SIG-M5 (cell line): ENCODE measurements around the gene ABAT.
"Not testable (repeated sequence)": the region's sequence is repeated elsewhere in the genome, so short reads cannot be mapped to it uniquely, and the experiment has no call there.

Experiments used
- DNase-seq: peaks from one replicate; lab custom pipeline; 2025; lab: John Stamatoyannopoulos, UW

The ABAT gene

DNA sequence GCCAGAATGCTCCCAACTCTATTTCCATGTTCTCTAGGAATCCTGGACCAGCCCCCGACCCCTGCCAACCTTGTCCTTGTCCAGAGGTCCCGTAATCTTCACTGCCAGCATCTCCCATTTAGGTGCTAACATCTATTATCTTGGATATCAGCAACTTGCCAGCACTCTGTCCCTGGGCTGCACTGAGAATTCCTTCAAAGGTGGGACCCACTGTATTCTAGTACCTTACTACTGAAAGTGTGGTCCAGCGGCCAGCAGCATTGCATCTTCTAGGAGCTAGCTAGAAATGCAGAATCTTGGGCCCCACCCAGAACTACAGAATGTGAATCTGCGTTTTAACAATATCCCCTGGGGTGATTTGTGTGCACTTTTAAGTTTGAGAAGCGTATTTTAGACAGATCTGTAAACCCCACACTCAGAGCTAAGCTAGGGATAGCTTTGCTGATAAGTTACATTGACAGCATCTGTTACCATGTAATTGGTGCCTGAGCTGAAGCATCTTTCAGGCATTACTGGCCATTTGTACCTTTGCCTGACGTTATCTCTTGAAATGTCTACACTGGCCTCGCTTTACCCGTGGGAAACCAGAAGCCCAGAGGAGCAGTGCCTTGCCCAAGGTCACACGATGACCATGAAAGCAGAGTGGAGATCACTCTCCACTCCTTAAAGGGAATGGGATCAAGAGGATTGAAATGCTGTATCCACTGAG lies 8.3 kb downstream of the ABAT start:
- DNase-seq = no peak

DNA sequence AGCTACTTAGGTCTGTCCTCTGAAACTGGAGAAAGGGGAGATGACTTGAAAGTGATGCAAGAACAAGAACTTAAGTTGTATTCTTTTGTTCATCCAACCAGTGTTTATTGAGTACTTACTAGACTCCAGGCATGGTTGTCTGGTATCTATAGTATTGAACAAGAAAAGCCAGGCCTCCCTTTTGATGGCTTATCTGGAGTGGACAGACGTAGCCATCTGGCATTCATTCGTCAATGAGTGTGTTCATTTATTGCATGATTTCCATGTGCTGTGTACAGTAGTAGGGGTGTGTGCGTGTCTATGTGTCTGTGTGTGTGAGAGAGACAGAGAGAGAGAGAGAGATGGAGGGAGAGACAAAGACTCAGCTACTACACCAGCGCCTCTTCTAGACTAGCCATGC lies 9.2 kb downstream of the ABAT start:
- no peak for DNase-seq

- no peak for DNase-seq
Observed at GRCh38 chr16:8685617-8686016, 11.2 kb downstream of the ABAT start.

DNA sequence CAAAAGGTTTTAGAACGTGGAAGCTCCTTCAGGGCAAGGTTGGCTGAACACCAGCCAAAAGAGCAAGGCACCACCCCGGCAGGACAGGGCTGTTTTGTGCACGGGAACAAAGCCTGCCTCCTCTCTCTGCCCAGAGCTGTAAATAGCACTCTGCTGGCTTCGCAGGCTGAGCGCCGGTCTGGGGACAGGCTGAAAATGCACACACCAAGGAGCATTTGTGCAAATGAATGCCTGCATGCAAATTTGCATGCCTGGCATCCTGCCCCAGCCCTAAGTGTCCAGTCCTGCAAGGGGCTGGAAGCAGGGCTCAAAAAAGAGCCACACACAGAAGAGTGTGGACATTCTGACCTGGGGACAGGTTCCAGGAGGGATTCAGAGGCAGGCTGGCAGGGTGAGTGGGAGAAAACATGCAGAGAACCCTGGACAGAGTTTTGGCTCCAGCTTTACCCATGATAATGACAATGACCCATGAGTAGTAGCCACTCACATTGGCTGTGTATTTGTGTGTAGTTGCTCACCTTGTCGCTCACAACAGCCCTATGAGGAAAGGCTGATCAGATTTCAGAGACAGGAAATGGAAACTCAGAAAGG lies 11.7 kb downstream of the ABAT start:
- no peak for DNase-seq

- DNase-seq = no peak
Observed at GRCh38 chr16:8686879-8687278, 12.5 kb downstream of the ABAT start.

DNA sequence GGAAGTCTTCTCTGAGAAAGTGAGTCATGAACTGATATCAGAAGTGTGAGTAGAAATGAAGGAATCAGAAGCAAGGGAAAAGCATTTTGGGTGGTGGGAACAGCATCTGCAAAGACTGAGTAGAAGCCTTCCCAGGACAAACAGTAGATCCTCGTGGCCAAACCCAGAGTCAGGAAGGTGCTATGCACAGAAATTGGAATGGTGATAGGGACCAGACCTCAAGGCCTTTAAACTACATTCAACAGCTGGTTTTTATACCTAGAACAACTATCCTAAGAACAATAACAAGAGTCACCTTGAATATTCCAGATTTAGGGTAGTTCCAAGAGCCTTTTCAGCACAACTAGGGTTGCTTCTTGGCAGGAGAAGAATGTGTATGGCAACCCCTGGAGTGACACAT lies 15.3 kb downstream of the ABAT start:
- no peak for DNase-seq

- no peak for DNase-seq
Observed at GRCh38 chr16:8691728-8692127, 17.3 kb downstream of the ABAT start.

GRCh38 chr16:8694795-8695728 lies 20.6 kb downstream of the ABAT start:
- no peak for DNase-seq

- DNase-seq = no peak
Observed at GRCh38 chr16:8696880-8697279, 22.5 kb downstream of the ABAT start.

GRCh38 chr16:8697965-8698364 lies 23.5 kb downstream of the ABAT start:
- DNase-seq = no peak

GRCh38 chr16:8703693-8704092 lies 29.3 kb downstream of the ABAT start:
- no peak for DNase-seq

- DNase-seq = no peak
Observed at GRCh38 chr16:8704098-8704497, 29.7 kb downstream of the ABAT start.

GRCh38 chr16:8705100-8705822 lies 30.8 kb downstream of the ABAT start:
- DNase-seq = not testable (repeated sequence)

DNA sequence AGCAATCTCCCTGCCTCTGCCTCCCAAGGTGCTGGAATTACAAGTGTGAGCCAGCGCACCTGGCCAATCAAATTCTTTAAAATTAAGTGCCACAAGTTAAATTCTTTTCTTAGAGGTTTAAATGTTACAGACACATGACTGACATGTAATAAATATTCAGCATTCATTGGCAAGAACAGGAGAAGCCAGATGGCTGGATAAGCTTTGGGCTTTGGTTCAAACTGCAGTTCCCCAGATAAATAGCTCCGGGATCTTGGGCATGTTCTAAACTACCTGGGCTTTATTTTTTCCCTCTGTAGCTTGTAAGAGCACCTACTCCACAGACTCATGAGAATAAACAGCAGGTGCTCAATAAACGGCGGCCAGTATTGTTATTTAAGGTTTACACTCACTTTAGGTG lies 34.1 kb downstream of the ABAT start:
- no peak for DNase-seq

GRCh38 chr16:8712589-8713361 lies 38.4 kb downstream of the ABAT start:
- no peak for DNase-seq

DNA sequence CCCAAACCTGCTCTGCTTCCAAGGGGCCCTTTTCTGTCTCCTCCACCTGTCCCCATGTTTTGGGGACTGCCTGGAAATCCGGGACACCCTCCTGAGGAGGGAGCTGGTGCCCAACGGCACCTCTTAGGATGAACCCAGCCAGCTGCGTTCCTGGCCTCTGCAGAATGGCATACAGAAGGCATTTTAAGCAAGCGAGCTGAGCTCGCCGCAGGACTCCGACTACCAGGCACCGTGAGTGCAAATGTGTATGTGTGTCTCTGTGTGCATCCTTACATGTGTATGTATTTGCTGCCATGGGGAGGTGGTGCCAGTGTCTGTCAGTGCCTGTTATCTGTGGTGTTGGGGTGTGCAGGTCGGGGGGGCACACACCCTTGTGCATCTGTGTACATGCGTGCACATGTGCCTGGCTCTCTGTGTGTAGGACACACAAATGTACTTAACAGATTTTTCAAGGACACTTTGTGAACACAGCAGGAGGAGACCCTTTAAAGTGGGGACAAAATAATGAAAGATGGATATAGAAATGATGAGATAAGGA lies 39.3 kb downstream of the ABAT start:
- DNase-seq = no peak

DNA sequence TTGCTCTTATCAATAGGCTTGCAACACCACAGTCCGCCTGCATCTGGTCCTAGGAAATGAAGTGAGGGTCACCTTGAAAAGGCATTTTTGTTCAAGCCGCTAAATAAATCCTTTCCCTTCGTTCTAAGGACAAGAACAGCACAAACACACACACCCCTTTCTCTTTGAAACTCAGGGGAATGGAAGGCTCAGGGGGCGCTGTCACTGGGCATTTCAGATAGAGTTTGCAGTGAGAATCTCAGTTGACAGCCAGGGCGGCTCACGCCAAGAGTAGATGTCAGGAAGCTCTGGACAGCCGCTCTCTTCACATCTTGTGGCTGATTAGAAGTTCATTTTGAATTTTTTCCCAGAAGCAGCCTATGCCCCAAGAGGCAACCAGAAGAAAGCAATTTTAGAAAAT lies 39.8 kb downstream of the ABAT start:
- DNase-seq = no peak

DNA sequence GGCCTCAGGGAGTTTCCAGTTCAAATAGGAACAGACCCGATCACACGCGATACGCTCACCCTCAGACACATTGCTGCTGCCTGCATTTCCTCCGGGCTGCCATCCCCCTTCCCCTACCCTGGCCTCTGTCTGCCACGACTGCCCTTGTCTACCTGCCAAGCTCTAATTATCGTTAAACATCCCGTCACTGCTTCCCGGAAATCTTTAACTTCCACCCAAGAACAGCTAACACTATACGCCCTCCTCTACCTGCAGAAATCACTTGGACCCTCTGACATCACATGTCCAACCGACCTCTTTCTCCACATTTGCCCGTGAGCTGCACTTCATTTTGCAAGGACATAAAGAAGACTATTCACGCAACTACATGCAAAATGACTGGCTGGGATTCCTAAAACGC lies 40.4 kb downstream of the ABAT start:
- no peak for DNase-seq

GRCh38 chr16:8716052-8716451 lies 41.6 kb downstream of the ABAT start:
- DNase-seq = no peak

- DNase-seq = no peak
Observed at GRCh38 chr16:8716592-8716991, 42.2 kb downstream of the ABAT start.

DNA sequence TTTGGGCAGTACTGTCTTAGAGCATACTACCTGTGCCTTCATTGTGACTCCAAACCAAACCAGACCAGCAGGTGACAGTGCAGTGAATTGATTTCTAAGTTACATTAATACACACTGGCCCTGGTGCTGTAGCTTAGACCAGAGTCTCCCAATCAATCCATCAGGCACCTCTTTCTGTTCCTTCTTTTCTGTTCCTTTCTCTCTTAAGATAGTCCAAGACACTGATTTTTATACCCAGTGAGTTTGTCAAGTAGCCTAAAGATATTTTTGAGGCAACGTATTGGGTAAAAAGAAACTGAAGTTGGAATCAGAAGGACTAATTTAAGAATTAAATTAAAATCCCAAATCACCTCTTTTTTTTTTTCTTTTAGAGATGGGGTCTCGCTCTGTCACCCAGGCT lies 43.1 kb downstream of the ABAT start:
- DNase-seq = no peak
